Stimulated activated naive CD4-positive, alpha-beta T cell (primary cell): ENCODE results near the gene NDUFB4.
"Not testable (repeated sequence)": the region's sequence is repeated elsewhere in the genome, so short reads cannot be mapped to it uniquely, and the experiment has no call there.

Experiments
- DNase-seq, 6 experiments: peaks; one replicate each; lab custom pipeline; 2025; lab: John Stamatoyannopoulos, UW

The NDUFB4 gene

DNA sequence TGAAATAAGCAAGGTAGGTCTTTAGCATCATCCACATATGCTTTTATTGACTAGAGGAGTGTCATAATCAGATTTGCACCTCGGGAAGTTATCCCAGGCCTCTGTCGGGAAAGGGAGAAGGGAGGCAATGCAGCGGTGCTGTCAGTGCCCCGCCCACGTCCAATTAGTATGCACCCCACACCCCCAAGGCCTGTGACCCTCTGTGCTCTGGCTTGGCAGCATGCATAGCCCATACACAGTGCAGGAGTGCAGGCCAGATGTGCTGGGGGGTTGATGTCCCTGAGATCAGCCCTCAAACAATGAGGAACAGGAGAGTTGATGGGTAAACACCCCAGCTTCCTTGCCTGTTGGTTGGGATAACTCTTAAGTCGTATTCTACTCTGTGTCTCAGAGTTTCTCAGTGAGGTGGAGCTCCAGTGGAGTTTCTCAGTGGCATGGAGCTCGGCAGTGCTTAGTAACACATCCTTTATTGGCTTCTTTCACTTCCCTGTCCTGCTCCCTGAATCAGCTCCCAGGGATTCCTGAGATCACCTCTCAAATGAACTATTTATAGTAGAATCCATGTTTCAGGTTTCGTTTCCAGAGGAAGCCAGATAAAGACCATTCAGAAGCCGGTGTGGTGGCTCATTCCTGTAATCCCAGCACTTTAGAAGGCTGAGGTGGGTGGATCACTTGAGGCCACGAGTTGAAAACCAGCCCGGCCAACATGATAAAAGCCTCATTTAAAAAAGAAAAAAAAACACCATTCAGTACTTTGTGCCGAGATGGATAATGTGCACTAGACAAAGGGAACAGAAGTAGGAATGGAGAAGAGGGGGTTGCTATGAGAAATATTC lies 26.7 kb upstream of the NDUFB4 start:
- DNase-seq = no peak

DNA sequence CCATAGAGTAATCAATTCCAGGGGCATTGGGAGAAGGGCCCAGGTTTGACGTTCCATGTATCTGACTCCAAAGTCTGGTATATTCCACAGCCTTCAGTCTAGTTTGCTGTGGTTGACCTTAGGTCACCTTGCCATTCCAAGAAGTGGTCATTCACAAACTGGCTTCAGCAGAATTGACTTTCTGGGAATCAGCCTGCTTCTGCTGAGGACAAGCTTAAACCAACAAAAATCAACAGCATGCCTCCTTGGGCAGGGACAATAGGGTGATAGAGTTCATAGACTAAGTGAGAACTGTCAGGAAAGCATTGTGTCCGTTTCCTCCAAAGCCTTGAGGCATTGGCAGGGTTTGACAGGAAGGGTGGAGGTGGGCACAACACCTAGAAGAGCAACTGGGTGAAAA lies 24.1 kb upstream of the NDUFB4 start:
- no peak for DNase-seq

- DNase-seq = no peak
These were observed 8.7 kb upstream of the NDUFB4 start for GRCh38 chr3:120587332-120587975.

GRCh38 chr3:120595788-120596115 lies 384 bp upstream of the NDUFB4 start:
- no peak for DNase-seq

GRCh38 chr3:120596853-120597223 lies 702 bp downstream of the NDUFB4 start:
- no peak for DNase-seq

DNA sequence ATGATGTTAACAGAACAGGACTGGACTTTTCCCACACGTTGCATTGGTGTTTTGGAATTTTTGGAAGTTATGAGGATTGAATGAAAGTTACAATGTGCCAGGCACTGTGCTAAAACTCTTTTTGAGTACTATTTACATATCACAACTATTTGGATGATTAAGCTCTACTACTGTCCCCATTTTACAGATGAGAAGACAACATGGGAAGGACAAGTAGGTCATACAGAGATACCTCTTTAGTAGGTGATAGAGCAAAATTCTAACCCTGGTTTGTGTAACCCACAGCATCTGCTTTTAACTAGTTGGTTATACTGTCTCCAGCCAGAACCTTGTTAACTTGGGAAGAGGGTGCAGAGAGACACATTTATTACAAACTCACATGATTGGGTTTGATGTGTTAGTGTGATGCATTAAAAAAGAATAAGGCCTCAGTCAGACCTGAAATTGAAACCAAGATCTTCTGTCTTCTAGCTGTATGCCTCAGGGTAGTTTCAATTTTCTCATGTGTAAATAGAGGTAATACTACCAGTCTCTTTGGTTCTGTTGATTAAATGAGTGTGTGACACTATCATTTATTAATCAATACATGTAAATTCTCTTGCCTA lies 1.4 kb downstream of the NDUFB4 start:
- no peak for DNase-seq

GRCh38 chr3:120599211-120599610 lies 3.1 kb downstream of the NDUFB4 start:
- no peak for DNase-seq

DNA sequence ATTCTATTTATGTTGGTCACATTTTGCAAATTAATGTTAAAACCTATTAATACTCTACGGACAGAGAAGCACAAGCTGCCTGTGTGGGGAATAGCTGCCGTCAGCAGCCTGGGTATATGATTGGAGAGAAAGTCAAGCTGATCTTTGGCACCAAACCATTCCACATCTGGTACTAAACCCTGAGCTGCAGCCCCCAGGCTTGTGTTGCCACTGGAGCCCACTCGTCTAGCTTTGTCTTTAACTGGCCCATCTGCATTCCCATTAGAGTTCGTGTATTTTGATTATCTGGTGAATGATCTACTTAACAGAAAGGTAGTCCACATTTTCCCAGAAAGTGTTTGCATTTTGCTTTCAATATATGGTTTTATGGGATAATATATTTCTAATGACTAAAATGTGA lies 5.4 kb downstream of the NDUFB4 start:
- DNase-seq = no peak

DNA sequence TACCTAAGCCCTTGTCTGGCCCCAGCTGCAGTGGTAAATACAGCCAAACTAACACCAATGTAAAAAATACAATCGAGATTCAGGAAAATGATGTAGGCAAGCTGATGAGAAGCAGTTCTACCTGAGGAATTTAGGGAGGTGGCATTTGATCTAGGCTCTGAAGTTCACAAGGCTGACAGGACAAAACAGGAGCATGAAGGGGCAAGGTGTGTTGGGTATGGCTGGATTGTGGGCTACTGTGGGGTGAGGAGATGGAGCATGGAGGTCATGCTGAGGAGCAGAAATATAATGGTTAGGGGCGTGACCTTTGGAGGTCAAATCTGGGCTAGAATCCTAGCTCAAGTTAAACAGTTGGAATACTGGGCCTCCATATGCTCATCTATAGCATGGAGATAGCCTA lies 6.5 kb downstream of the NDUFB4 start:
- DNase-seq = no peak

DNA sequence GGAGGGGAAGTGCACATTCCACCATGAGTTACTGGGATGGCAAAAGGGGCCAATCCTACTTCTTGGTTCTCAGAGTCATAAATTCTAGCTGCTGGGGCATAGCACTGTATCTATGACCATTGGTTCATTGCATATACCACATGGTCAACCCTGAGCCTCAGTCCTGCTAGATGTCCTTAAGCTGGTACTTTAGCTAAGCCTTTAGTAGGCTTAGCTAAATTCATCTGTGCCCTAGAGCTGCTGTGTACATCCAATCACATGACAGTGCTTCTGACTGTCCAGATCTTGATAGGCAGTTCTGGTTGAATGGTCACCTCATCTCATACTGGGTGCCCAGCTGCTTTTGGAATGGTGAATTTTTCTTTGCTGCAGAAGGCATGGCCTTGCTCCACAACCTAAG lies 8.2 kb downstream of the NDUFB4 start:
- no peak for DNase-seq

GRCh38 chr3:120604784-120605183 lies 8.6 kb downstream of the NDUFB4 start:
- DNase-seq = no peak

DNA sequence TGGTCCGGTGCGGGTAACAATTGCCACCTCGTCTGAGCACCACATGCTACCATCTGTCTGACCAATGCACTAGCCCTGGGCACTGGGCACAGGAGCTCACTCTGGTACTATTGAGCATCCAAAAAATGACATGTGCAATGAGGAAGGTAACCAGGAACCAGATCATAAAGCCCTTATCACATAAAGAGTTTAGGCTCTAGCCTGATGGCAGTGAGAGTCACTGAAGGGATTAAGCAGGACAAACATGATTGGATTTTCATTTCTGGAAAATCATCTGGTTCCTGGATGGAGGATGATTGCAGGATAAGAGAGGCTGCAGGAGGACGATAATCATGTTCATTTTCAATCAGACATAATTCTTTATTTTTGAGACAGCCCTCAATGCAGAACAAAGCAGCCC lies 12.4 kb downstream of the NDUFB4 start:
- no peak for DNase-seq

DNA sequence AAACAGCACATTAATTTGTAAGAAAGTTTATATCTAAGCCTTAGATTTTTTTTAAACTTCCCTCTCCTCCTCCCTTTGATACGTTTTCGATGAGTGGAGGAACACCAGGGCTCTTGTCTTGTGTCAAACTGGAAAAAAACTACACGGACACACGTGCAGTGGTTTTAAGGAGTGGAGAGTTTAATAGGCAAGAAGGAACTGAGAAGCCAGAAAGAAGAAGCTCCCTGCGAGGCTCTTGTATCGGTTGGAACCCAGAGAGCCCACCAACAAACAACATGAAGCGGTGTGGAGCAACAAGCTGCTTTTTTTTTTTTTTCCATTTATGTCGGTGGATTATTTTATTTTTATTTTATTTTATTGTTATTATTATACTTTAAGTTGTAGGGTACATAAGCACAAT lies 18.6 kb downstream of the NDUFB4 start:
- no peak for DNase-seq

DNA sequence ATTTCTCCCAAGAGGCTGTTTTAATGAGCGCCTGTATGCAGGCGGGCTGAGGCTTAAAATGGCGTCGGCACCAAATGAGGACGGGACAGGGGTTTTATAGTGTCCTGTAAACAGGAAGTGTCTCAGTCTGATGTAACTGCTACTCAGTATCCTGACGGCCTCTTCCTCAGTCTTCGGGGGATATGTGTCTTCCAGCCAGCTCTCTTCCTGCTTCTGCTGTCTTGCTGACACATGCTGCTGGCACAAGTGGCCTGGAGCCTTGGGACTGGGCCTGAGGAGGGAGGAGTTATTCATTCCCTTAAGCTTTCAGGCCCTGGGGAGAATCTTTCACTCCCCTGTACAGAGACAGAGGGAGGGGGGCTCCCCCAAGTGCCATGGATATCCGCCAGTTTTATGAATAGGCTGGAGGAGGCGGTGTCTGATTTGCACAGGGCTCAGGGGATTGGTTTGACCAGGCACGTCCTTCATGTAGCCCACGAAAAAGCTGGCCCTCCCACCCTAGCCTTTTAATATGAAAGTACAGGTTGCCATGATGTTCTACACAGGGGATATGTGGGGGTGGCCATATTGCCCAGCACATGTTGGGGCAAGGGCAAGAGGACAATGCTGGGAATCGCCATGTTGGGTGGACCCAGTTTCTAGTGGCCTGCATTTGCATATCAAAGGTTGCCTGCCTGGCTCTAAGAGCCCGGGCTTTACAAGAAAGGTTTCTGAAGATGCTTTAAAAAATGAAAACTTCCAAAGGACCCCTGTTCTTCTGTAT lies 19.9 kb downstream of the NDUFB4 start:
- DNase-seq = no peak

GRCh38 chr3:120616745-120617144 lies 20.6 kb downstream of the NDUFB4 start:
- DNase-seq = not testable (repeated sequence)

- no peak for DNase-seq
These were observed 26.3 kb downstream of the NDUFB4 start for GRCh38 chr3:120622457-120622856.

- DNase-seq = no peak
These were observed 27.0 kb downstream of the NDUFB4 start for GRCh38 chr3:120622870-120623726.

DNA sequence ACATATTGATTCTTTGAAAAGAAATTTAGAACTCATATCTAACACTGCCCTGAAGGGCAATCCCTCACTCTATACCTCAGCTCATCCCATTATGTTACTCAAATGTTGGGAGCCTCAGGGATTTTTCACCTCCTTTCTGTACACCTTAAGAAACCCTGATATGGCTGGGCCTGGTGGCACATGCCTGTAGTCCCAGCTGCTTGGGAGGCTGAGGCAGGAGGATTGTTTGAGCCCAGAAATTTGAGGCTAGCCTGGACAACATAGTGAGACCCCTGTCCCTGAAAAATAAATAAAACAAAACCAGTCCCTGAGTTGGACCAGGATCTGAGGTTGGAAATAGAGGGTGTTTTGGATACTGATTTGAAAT lies 27.6 kb downstream of the NDUFB4 start:
- DNase-seq = no peak

- no peak for DNase-seq
These were observed 29.0 kb downstream of the NDUFB4 start for GRCh38 chr3:120625159-120625586.

DNA sequence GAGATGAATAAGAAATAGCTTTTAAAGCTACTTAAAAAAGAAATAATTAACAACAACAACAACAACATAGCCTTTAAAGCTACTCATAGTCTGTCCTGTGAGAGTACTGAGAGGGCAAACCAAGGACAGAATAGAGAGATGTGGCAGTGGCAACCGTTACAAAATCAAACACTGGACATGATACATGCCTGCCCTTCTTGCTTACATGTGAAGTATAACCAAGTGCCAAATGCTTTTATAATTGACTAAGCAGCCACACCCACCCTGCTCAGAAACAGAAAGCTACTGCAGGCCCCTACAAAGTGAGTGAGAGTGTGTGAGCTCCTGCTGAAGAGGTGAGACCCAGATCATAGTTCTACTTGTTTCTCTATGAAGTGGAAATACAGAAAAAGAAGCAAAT lies 38.4 kb downstream of the NDUFB4 start:
- no peak for DNase-seq

DNA sequence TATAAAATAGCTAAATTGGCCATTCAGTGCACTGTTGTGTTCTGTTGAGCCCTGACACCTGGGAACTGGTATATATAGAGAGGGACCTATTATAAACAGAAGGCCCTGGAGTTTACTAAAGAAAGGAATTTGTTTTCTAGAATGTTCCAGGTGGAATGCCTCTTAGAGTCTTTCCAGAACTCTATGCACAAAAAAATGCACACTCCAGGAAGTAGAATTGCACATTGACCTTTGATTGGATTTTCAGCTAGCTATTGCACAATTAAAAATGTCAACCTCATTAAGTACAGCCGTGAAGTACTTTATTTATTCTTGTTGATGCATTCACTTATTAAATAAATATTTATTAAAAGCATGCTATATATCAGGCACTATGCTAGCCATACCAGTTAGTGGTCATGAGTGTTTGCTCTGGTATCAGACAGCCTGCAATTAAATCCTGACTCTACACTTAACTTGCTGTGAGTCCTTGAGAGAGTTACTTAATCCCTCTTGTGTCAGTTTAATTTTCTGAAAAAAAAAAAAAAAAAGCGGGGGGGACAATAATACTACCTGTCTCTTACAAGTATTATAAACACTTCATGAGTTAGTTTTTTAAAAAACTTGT lies 40.8 kb downstream of the NDUFB4 start:
- no peak for DNase-seq
